ENCODE results near the gene PKIB. TPM values are rescaled to one million over a fixed set of nuclear protein-coding genes. Genes with fewer than 3 reads are reported as not detected.
A peak's percentile ranks its signal among the peaks of the same experiment; 100 is the strongest.

PKIB gene
- polyA plus RNA-seq, 4 donors = 6.5 to 80.5 (median 54.9) TPM

- DNase-seq (no peak), FAIRE-seq (no peak)
- Histone ChIP-seq H3K27ac (ENCODE audit: low read depth in 1 of 3, low read length in 2 of 3) (no peak overlapping the region), H3K36me3 (ENCODE audit: control insufficient read depth in 3 of 3, insufficient read depth in 2 of 3, low read depth in 1 of 3, low read length in 3 of 3) (no peaks in the 10 kb centered on the region), H3K9me3 (ENCODE audit: control insufficient read depth in 2 of 2, insufficient read depth in 1 of 2, low read depth in 1 of 2, low read length in 1 of 2) (no peaks in the 10 kb centered on the region), H3K4me3 (ENCODE audit: low read depth in 1 of 3, low read length in 3 of 3) (no peak overlapping the region), H3K27me3 (ENCODE audit: control insufficient read depth in 3 of 3, insufficient read depth in 3 of 3, low read length in 3 of 3) (no peaks in the 10 kb centered on the region), H3K4me1 (ENCODE audit: control insufficient read depth in 3 of 3, insufficient read depth in 2 of 3, low read depth in 1 of 3, low read length in 2 of 3) (no peaks in the 10 kb centered on the region)
- 76 to 85% (median 84%) methylated on average over 4 of the region's 4 CpGs for WGBS, 3 donors
These were observed 108.4 kb downstream of the PKIB start for GRCh38 chr6:122718616-122719015.

GRCh38 chr6:122719176-122719575, 109.0 kb downstream of the PKIB start:
- H3K4me1 ChIP-seq (ENCODE audit: control insufficient read depth in 3 of 3, insufficient read depth in 2 of 3, low read depth in 1 of 3, low read length in 2 of 3) = no peaks in the 10 kb centered on the region
- H3K4me3 ChIP-seq (ENCODE audit: low read depth in 1 of 3, low read length in 3 of 3) = no peak overlapping the region
- H3K27me3 ChIP-seq (ENCODE audit: control insufficient read depth in 3 of 3, insufficient read depth in 3 of 3, low read length in 3 of 3) = no peaks in the 10 kb centered on the region
- FAIRE-seq = no peak
- no peak for DNase-seq
- no peaks in the 10 kb centered on the region for H3K36me3 ChIP-seq (ENCODE audit: control insufficient read depth in 3 of 3, insufficient read depth in 2 of 3, low read depth in 1 of 3, low read length in 3 of 3)
- H3K9me3 ChIP-seq (ENCODE audit: control insufficient read depth in 2 of 2, insufficient read depth in 1 of 2, low read depth in 1 of 2, low read length in 1 of 2) = no peaks in the 10 kb centered on the region
- H3K27ac ChIP-seq (ENCODE audit: low read depth in 1 of 3, low read length in 2 of 3) = no peak overlapping the region

- Histone ChIP-seq H3K4me1 (ENCODE audit: control insufficient read depth in 3 of 3, insufficient read depth in 2 of 3, low read depth in 1 of 3, low read length in 2 of 3) (no peaks in the 10 kb centered on the region), H3K36me3 (ENCODE audit: control insufficient read depth in 3 of 3, insufficient read depth in 2 of 3, low read depth in 1 of 3, low read length in 3 of 3) (no peaks in the 10 kb centered on the region), H3K9me3 (ENCODE audit: control insufficient read depth in 2 of 2, insufficient read depth in 1 of 2, low read depth in 1 of 2, low read length in 1 of 2) (no peaks in the 10 kb centered on the region), H3K4me3 (ENCODE audit: low read depth in 1 of 3, low read length in 3 of 3) (no peak overlapping the region), H3K27ac (ENCODE audit: low read depth in 1 of 3, low read length in 2 of 3) (no peak overlapping the region), H3K27me3 (ENCODE audit: control insufficient read depth in 3 of 3, insufficient read depth in 3 of 3, low read length in 3 of 3) (no peaks in the 10 kb centered on the region)
- no peak for FAIRE-seq
- DNase-seq = no peak
- 75 to 91% (median 76%) methylated on average over 4 of the region's 4 CpGs for WGBS, 3 donors
These were observed 112.5 kb downstream of the PKIB start for GRCh38 chr6:122722746-122723145.

GRCh38 chr6:122726649-122727048, 116.4 kb downstream of the PKIB start:
- no peaks in the 10 kb centered on the region for H3K4me1 ChIP-seq (ENCODE audit: control insufficient read depth in 3 of 3, insufficient read depth in 2 of 3, low read depth in 1 of 3, low read length in 2 of 3)
- no peaks in the 10 kb centered on the region for H3K27me3 ChIP-seq (ENCODE audit: control insufficient read depth in 3 of 3, insufficient read depth in 3 of 3, low read length in 3 of 3)
- DNase-seq (peak; percentile 19 to 25), FAIRE-seq (no peak)
- 31 to 55% (median 44%) methylated on average over 2 of the region's 2 CpGs for WGBS, 3 donors
- no peak overlapping the region for H3K4me3 ChIP-seq (ENCODE audit: low read depth in 1 of 3, low read length in 3 of 3)
- no peaks in the 10 kb centered on the region for H3K9me3 ChIP-seq (ENCODE audit: control insufficient read depth in 2 of 2, insufficient read depth in 1 of 2, low read depth in 1 of 2, low read length in 1 of 2)
- H3K27ac ChIP-seq (ENCODE audit: low read depth in 1 of 3, low read length in 2 of 3) = no peak overlapping the region
- no peaks in the 10 kb centered on the region for H3K36me3 ChIP-seq (ENCODE audit: control insufficient read depth in 3 of 3, insufficient read depth in 2 of 3, low read depth in 1 of 3, low read length in 3 of 3)

GRCh38 chr6:122727244-122727643, 117.0 kb downstream of the PKIB start:
- no peak overlapping the region for H3K4me3 ChIP-seq (ENCODE audit: low read depth in 1 of 3, low read length in 3 of 3)
- no peak for DNase-seq
- no peaks in the 10 kb centered on the region for H3K27me3 ChIP-seq (ENCODE audit: control insufficient read depth in 3 of 3, insufficient read depth in 3 of 3, low read length in 3 of 3)
- no peak overlapping the region for H3K27ac ChIP-seq (ENCODE audit: low read depth in 1 of 3, low read length in 2 of 3)
- 77 to 91% (median 87%) methylated on average over 1 of the region's 1 CpG for WGBS, 3 donors
- H3K4me1 ChIP-seq (ENCODE audit: control insufficient read depth in 3 of 3, insufficient read depth in 2 of 3, low read depth in 1 of 3, low read length in 2 of 3) = no peaks in the 10 kb centered on the region
- no peak for FAIRE-seq
- no peaks in the 10 kb centered on the region for H3K9me3 ChIP-seq (ENCODE audit: control insufficient read depth in 2 of 2, insufficient read depth in 1 of 2, low read depth in 1 of 2, low read length in 1 of 2)
- no peaks in the 10 kb centered on the region for H3K36me3 ChIP-seq (ENCODE audit: control insufficient read depth in 3 of 3, insufficient read depth in 2 of 3, low read depth in 1 of 3, low read length in 3 of 3)

- no peaks in the 10 kb centered on the region for H3K4me1 ChIP-seq (ENCODE audit: control insufficient read depth in 3 of 3, insufficient read depth in 2 of 3, low read depth in 1 of 3, low read length in 2 of 3)
- no peaks in the 10 kb centered on the region for H3K9me3 ChIP-seq (ENCODE audit: control insufficient read depth in 2 of 2, insufficient read depth in 1 of 2, low read depth in 1 of 2, low read length in 1 of 2)
- H3K27me3 ChIP-seq (ENCODE audit: control insufficient read depth in 3 of 3, insufficient read depth in 3 of 3, low read length in 3 of 3) = no peaks in the 10 kb centered on the region
- H3K36me3 ChIP-seq (ENCODE audit: control insufficient read depth in 3 of 3, insufficient read depth in 2 of 3, low read depth in 1 of 3, low read length in 3 of 3) = no peaks in the 10 kb centered on the region
- FAIRE-seq = no peak
- no peak for DNase-seq
- 86 to 91% (median 87%) methylated on average over 3 of the region's 3 CpGs for WGBS, 3 donors
- H3K27ac ChIP-seq (ENCODE audit: low read depth in 1 of 3, low read length in 2 of 3) = no peak overlapping the region
- H3K4me3 ChIP-seq (ENCODE audit: low read depth in 1 of 3, low read length in 3 of 3) = no peak overlapping the region
These were observed 120.1 kb downstream of the PKIB start for GRCh38 chr6:122730334-122730733.

- 3 to 5% (median 4%) methylated on average over 4 of the region's 4 CpGs for WGBS, 3 donors
- FAIRE-seq = peak; percentile 19
- no peaks in the 10 kb centered on the region for H3K4me1 ChIP-seq (ENCODE audit: control insufficient read depth in 3 of 3, insufficient read depth in 2 of 3, low read depth in 1 of 3, low read length in 2 of 3)
These were observed 120.7 kb downstream of the PKIB start for GRCh38 chr6:122730775-122731386.

GRCh38 chr6:122733259-122733658, 123.1 kb downstream of the PKIB start:
- Histone ChIP-seq H3K4me3 (ENCODE audit: low read depth in 1 of 3, low read length in 3 of 3) (no peak overlapping the region), H3K27ac (ENCODE audit: low read depth in 1 of 3, low read length in 2 of 3) (no peak overlapping the region), H3K36me3 (ENCODE audit: control insufficient read depth in 3 of 3, insufficient read depth in 2 of 3, low read depth in 1 of 3, low read length in 3 of 3) (no peaks in the 10 kb centered on the region), H3K27me3 (ENCODE audit: control insufficient read depth in 3 of 3, insufficient read depth in 3 of 3, low read length in 3 of 3) (no peaks in the 10 kb centered on the region), H3K9me3 (ENCODE audit: control insufficient read depth in 2 of 2, insufficient read depth in 1 of 2, low read depth in 1 of 2, low read length in 1 of 2) (no peaks in the 10 kb centered on the region), H3K4me1 (ENCODE audit: control insufficient read depth in 3 of 3, insufficient read depth in 2 of 3, low read depth in 1 of 3, low read length in 2 of 3) (no peaks in the 10 kb centered on the region)
- DNase-seq = no peak
- no peak for FAIRE-seq
- 67 to 77% (median 71%) methylated on average over 4 of the region's 4 CpGs for WGBS, 3 donors

More at GRCh38 chr6:122730775-122731386, 120.7 kb downstream of the PKIB start:
- peak; percentile 50 to 53 for DNase-seq
- H3K4me3 ChIP-seq (ENCODE audit: low read depth in 1 of 3, low read length in 3 of 3) = no peak overlapping the region
- H3K27ac ChIP-seq (ENCODE audit: low read depth in 1 of 3, low read length in 2 of 3) = no peak overlapping the region
- H3K36me3 ChIP-seq (ENCODE audit: control insufficient read depth in 3 of 3, insufficient read depth in 2 of 3, low read depth in 1 of 3, low read length in 3 of 3) = no peaks in the 10 kb centered on the region
- H3K27me3 ChIP-seq (ENCODE audit: control insufficient read depth in 3 of 3, insufficient read depth in 3 of 3, low read length in 3 of 3) = no peaks in the 10 kb centered on the region
- H3K9me3 ChIP-seq (ENCODE audit: control insufficient read depth in 2 of 2, insufficient read depth in 1 of 2, low read depth in 1 of 2, low read length in 1 of 2) = no peaks in the 10 kb centered on the region
